Subcutaneous abdominal adipose tissue (tissue), 5 donors: ENCODE measurements around the gene PBLD.
"Not testable (repeated sequence)": the region's sequence is repeated elsewhere in the genome, so short reads cannot be mapped to it uniquely, and the experiment has no call there.

Experiments
- H3K27ac ChIP-seq: one replicate; pipeline ENCODE4 v1.7.0; 2013; ENCODE audit warnings: low read depth, mild to moderate bottlenecking, inconsistent platforms, low read length, moderate library complexity
- H3K27me3 ChIP-seq, 5 donors: one replicate each; pipeline ENCODE4 v1.7.0; 2013; ENCODE audit warnings: low read length in 5 of 5, inconsistent platforms in 1 of 5; ENCODE audit not compliant: control insufficient read depth in 5 of 5, insufficient read depth in 4 of 5
- H3K36me3 ChIP-seq, 5 donors: one replicate each; pipeline ENCODE4 v1.7.0; 2013; ENCODE audit warnings: low read length in 5 of 5; ENCODE audit not compliant: control insufficient read depth in 5 of 5, insufficient read depth in 5 of 5
- H3K4me1 ChIP-seq, 5 donors: one replicate each; pipeline ENCODE4 v1.7.0; 2013; ENCODE audit warnings: low read length in 5 of 5, mild to moderate bottlenecking in 3 of 5, moderate library complexity in 1 of 5; ENCODE audit not compliant: control insufficient read depth in 5 of 5, insufficient read depth in 5 of 5
- H3K4me3 ChIP-seq, 5 donors: one replicate each; pipeline ENCODE4 v1.7.0; 2013; ENCODE audit warnings: low read length in 5 of 5, low read depth in 1 of 5
- H3K9ac ChIP-seq, 5 donors: one replicate each; pipeline ENCODE4 v1.7.0; 2013; ENCODE audit warnings: low read length in 5 of 5, mild to moderate bottlenecking in 4 of 5, moderate library complexity in 3 of 5
- H3K9me3 ChIP-seq, 5 donors: one replicate each; pipeline ENCODE4 v1.7.0; 2013; ENCODE audit warnings: low read length in 5 of 5; ENCODE audit not compliant: control insufficient read depth in 5 of 5
- donor health status: healthy.
- donor health status: healthy.
- donor health status: healthy.
- donor health status: healthy.
- donor health status: healthy.

Gene PBLD

DNA sequence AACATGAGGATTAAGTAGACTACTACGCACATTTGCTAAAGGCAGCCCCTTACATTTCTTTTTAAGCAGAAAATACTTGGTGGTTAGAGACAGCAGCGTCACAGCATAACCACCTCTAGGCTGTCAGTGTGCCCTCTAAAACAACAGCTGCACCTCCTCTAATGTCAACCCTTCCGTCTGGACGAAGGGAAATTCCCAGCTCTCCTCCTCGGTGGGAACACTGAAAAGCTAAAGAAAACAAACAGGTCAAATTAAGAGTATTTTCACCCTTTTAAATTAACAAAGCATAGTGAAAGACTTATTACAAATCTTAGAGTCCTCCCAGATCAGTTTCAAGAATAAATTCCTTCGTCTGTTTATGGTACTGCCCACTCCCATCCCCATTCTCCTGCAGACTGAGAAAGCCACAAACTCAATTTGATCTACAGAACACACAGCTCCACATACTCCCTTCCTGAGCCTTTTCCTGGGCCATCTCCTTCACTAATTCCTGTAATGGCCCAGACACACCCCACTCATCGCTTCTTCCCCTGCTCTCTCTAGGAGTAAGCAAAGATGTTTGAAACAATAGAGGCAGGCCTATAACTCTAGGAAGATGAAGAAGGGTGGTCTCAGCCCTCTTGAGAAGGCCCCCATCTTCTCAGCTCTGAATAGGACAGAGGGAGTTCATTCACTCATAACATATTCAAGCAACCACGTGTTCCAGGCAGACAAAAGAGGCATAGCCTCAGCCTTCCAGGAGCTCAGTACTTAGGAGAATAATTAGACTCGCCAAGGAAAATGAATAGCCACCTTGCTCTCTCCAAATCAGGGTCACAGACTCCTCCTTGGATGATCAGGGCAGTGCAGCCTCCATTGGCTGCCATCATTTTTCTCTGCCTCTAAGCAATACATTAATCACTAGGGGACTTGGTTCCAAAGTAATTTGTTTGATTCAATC lies 48.4 kb downstream of the PBLD start:
- no peak overlapping the region for H3K27ac ChIP-seq
- peaks cover 0 to 8% (median 0%) of the 10 kb centered on the region in 5 donors for H3K36me3 ChIP-seq
- H3K4me1 ChIP-seq = peaks cover 0 to 3% (median 0%) of the 10 kb centered on the region in 5 donors
- H3K9me3 ChIP-seq = no peaks in the 10 kb centered on the region
- no peak overlapping the region for H3K4me3 ChIP-seq
- no peaks in the 10 kb centered on the region for H3K27me3 ChIP-seq
- no peak overlapping the region for H3K9ac ChIP-seq

DNA sequence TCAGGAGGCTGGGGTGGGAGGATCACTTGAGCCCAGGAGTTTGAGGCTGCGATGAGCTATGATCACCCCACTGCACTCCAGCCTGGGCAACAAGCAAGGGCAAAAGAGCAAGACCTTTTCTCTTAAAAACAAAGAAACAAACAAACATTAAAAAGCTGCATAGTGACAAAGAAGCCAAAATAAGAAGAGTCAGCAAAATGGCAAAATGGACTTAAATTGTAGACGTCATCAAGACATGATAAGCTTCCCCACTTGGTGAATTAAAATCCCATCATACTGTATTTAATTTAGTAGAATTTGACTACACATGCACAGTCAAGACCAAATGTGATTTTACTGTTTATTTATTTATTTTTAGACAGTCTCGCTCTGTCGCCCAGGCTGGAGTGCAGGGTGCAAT lies 52.0 kb downstream of the PBLD start:
- peaks cover 0 to 8% (median 0%) of the 10 kb centered on the region in 5 donors for H3K36me3 ChIP-seq
- H3K9me3 ChIP-seq = peaks cover 0 to 7% (median 0%) of the 10 kb centered on the region in 5 donors
- no peak overlapping the region for H3K27ac ChIP-seq
- H3K4me3 ChIP-seq = no peak overlapping the region
- no peak overlapping the region for H3K9ac ChIP-seq
- no peaks in the 10 kb centered on the region for H3K27me3 ChIP-seq
- H3K4me1 ChIP-seq = no peaks in the 10 kb centered on the region

DNA sequence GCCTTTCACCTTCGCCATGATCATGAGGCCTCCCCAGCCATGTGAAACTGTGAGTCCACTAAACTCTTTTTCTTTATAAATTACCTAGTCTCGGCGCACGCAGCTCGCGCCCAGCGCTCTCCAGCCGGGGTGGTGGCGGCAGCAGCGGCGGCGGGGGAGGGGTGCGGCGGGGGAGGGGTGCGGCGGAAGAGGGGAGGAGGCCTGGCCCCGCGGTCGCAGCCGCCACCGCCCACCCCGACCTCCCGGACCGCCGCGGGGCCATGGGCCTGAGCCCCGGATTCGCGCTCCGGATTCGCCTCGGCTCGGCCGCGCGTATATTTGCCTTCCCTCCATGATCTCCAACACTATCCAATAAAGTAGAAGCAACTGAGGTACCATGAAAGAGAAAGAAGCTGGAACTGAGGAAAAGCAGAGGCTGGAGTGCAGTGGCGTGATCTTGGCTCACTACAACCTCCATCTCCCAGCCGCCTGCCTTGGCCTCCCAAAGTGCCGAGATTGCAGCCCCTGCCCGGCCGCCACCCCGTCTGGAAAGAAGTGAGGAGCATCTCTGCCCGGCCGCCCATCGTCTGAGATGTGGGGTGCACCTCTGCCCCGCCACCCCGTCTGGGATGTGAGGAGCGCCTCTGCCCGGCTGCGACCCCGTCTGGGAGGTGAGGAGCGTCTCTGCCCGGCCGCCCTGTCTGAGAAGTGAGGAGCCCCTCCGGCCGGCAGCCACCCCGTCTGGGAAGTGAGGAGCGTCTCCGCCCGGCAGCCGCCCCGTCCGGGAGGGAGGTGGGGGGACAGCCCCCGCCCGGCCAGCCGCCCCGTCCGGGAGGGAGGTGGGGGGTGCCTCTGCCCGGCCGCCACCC lies 53.6 kb downstream of the PBLD start:
- H3K9ac ChIP-seq, H3K27ac ChIP-seq, H3K4me1 ChIP-seq, H3K36me3 ChIP-seq, H3K9me3 ChIP-seq, H3K27me3 ChIP-seq, H3K4me3 ChIP-seq: not testable (repeated sequence)

DNA sequence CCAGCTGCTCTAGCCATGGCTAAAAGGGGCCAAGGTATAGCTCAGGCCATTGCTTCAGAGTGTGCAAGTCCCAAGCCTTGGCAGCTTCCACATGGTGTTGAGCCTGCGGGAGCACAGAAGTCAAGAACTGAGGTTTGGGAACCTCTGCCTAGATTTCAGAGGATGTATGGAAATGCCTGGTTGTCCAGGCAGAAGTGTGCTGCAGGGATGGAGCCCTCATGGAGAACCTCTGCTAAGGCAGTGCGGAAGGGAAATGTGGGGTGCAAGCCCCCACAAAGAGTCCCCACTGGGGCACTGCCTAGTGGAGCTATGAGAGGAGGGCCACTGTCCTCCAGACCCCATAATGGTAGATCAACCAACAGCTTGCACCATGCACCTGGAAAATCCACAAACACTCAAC lies 54.9 kb downstream of the PBLD start:
- H3K4me1 ChIP-seq, H3K36me3 ChIP-seq, H3K27me3 ChIP-seq, H3K9me3 ChIP-seq, H3K4me3 ChIP-seq, H3K27ac ChIP-seq, H3K9ac ChIP-seq: not testable (repeated sequence)

DNA sequence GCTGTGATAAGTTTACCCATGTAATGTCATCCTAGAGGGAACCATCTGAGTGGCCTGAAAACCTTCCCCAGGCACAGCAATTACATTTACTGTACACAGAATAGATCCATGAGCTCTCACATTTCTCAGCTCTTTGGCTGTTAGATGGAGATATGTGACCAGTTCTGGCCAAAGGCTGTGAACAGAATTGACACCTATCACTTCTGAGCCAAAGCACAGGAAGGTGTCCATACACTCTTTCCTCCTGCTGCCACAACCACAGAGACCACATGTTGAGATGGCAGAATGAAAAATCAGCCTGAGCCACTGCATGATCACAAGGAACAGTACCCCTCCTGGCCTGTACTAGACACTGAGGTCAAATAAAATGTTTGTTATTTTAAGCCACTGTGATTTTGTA lies 56.5 kb downstream of the PBLD start:
- Histone ChIP-seq H3K27me3 (no peaks in the 10 kb centered on the region), H3K9me3 (peaks cover 0 to 7% (median 0%) of the 10 kb centered on the region in 5 donors), H3K4me3 (no peak overlapping the region), H3K9ac (no peak overlapping the region), H3K27ac (no peak overlapping the region), H3K36me3 (no peaks in the 10 kb centered on the region), H3K4me1 (no peaks in the 10 kb centered on the region)

DNA sequence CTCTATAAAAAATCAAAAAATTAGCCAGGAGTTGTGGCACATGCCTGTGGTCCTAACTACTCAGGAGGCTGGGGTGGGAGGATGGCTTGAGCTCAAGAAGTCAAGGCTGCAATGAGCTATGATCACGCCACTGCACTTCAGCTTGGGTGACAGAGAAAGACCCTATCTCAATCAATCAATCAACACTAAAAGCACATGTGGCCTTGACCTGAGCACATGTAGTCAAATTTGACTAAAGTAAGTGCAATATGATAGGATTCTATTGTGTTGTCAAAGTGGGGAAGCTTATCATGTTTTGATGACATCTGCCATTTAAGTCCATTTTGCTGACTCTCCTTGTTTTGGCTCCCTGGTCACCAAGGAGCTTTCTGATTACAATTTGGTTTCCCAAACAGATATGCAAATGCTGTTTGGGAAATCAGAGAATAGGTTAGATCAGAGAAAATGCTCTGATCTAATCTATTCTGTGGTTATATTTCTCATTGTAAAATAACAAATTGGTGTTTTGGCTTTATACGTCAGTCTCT lies 57.1 kb downstream of the PBLD start:
- H3K36me3 ChIP-seq = no peaks in the 10 kb centered on the region
- no peaks in the 10 kb centered on the region for H3K27me3 ChIP-seq
- H3K4me1 ChIP-seq = no peaks in the 10 kb centered on the region
- H3K9ac ChIP-seq = no peak overlapping the region
- peaks cover 0 to 7% (median 0%) of the 10 kb centered on the region in 5 donors for H3K9me3 ChIP-seq
- no peak overlapping the region for H3K4me3 ChIP-seq
- no peak overlapping the region for H3K27ac ChIP-seq

DNA sequence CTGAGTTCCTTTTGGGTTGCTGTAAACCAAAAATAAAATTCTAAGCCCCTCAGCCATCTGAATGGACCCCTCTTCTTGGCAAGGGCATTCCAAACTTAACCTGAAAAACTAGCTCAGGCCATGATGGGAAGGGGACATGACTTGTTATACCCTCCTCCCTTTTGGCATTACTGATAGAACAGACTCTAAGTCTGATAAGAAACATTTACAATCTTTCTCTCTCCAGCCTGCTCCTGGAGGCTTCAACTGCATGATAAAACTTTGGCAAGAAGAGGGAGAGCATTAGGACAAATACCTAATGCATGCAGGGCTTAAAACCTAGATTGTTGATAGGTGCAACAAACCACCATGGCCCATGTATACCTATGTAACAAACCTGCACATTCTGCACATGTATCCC lies 59.9 kb downstream of the PBLD start:
- Histone ChIP-seq H3K27ac (no peak overlapping the region), H3K27me3 (no peaks in the 10 kb centered on the region), H3K4me3 (no peak overlapping the region), H3K9ac (no peak overlapping the region), H3K9me3 (peaks cover 0 to 3% (median 0%) of the 10 kb centered on the region in 5 donors), H3K4me1 (no peaks in the 10 kb centered on the region), H3K36me3 (no peaks in the 10 kb centered on the region)

DNA sequence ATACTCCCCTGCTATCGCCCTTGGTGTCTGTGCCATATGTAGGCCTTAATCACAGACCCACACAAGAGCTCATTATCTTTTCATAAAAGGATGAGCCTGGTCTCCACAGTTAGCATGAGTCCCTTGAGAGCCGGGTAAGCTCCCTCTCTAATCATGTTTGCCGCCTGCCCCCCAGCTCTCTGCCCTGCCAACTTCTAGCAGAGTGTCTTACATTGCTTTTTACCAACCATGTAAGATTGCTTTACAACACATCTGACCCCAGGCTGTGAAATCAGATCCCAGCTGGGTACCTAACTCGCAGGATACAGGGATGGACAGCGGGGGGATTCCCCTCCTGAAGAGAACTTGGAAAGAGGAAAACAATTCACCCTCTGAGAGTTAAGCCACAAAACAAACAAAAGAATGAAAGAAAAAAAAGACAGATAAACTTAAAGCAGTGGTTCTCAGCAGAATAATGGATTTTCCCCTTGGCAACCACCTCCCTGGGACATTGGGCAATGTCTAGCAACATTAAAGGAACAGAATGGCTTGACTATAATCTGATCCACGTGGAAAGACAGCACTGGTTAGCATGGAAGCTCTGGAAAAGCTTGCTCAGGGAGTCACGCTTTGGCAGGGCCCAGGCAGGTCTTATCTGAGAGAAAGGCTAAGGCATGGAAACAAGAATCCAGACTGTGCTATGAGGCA lies 61.4 kb downstream of the PBLD start:
- no peak overlapping the region for H3K4me3 ChIP-seq
- H3K4me1 ChIP-seq = no peaks in the 10 kb centered on the region
- no peaks in the 10 kb centered on the region for H3K27me3 ChIP-seq

DNA sequence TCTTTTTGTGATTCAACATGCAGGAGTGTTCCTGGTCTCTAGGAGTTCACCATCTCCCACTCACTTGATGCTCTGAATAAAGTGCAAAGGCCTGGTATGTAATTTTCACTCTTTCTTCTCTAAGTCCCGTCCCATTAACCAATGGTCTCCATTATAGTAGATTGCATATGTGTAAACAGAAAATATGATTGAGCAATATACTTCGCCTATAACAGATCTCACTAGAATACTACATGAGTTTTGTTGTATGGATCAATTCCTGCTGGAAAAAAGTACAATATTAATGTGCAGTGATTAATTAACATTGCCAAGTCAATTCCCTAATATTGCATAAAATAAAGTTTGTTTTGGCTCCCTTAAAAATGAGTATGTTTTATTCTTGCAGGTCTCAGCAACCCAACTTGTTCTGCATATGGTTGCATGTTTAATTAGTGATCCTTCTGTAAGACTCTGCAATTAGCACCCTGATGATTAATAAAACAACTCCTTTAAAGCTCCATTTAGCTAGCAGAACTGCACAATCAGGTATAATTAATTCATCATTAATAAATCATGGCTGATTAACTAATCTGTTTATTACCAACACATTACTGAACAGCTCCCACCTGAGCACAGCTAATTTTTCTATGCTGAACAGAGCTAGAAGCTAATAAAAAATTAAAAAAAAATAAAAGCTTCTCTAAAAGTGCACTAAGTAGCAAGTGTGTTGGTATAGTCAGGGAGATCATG lies 63.0 kb downstream of the PBLD start:
- no peaks in the 10 kb centered on the region for H3K36me3 ChIP-seq
- H3K4me3 ChIP-seq = no peak overlapping the region
- no peaks in the 10 kb centered on the region for H3K4me1 ChIP-seq
- no peaks in the 10 kb centered on the region for H3K27me3 ChIP-seq
- peaks cover 0 to 4% (median 0%) of the 10 kb centered on the region in 5 donors for H3K9me3 ChIP-seq
- H3K27ac ChIP-seq = no peak overlapping the region
- no peak overlapping the region for H3K9ac ChIP-seq

More for the DNA sequence above, 61.4 kb downstream of the PBLD start:
- Histone ChIP-seq H3K9ac (no peak overlapping the region), H3K36me3 (no peaks in the 10 kb centered on the region), H3K9me3 (no peaks in the 10 kb centered on the region), H3K27ac (no peak overlapping the region)
